Thoracic aorta (tissue), 2 donors: ENCODE measurements around the gene PLK1. TPM values are rescaled to one million over a fixed set of nuclear protein-coding genes. Genes with fewer than 3 reads are reported as not detected.

ENCODE experiments used
- ATAC-seq: fragments of 150-250 bp; one replicate; pipeline ENCODE4 v1.8.0; 2017; ENCODE audit warnings: low read depth; ENCODE audit not compliant: insufficient number of reproducible peaks, low FRiP score
- DNase-seq: peaks from one replicate; pipeline ENCODE4 v3.0.0-alpha.2; 2020; ENCODE audit warnings: low spot score
- H3K27ac ChIP-seq, 2 donors: fragments of 200-600 bp; sonication (generic); 1 replicate in 1 of 2; 2 replicates in 1 of 2; pipeline ENCODE4 v1.5.1; 2016; ENCODE audit warnings: mild to moderate bottlenecking in 2 of 2, moderate library complexity in 2 of 2
- H3K27me3 ChIP-seq: fragments of 200-600 bp; sonication (generic); replicated peaks from 2 replicates; pipeline ENCODE4 v1.6.0; 2016; ENCODE audit warnings: mild to moderate bottlenecking; ENCODE audit not compliant: insufficient read depth
- H3K36me3 ChIP-seq: fragments of 200-600 bp; sonication (generic); one replicate; pipeline ENCODE4 v1.5.1; 2016
- H3K4me1 ChIP-seq, 2 donors: fragments of 200-600 bp; sonication (generic); 1 replicate in 1 of 2; 2 replicates in 1 of 2; pipeline versions ENCODE4 v1.5.1 to v1.6.0; 2016; ENCODE audit warnings: low read depth in 2 of 2, mild to moderate bottlenecking in 1 of 2; ENCODE audit not compliant: control insufficient read depth in 1 of 2
- H3K4me3 ChIP-seq: fragments of 200-600 bp; sonication (generic); 2 replicates; pipeline ENCODE4 v1.5.1; 2016; ENCODE audit warnings: mild to moderate bottlenecking
- H3K9me3 ChIP-seq: fragments of 200-600 bp; sonication (generic); 2 replicates; pipeline ENCODE4 v1.5.1; 2016
- CTCF ChIP-seq: fragments of 200-600 bp; sonication (generic); IDR thresholded peaks from one replicate; pipeline ENCODE4 v1.5.1; 2019; ENCODE audit warnings: antibody characterized with exemption
- total RNA-seq, 2 donors: library from RNA; depleted of rRNA; stranded (reverse); fragments of >200 nt; gene quantifications; one replicate each; pipeline versions ENCODE4 v1.1.0 to v1.2.3, GENCODE V29; 2016

Gene PLK1
- total RNA-seq, 2 donors from 2014 or later: 1.2 to 7.2 TPM

- no peaks in the 10 kb centered on the region for H3K27me3 ChIP-seq
- no peak for ATAC-seq
These were observed 30.8 kb downstream of the PLK1 start for GRCh38 chr16:23709536-23709935.

GRCh38 chr16:23710008-23710407, 31.3 kb downstream of the PLK1 start:
- Histone ChIP-seq H3K27ac (no peak overlapping the region), H3K4me1 (no peaks in the 10 kb centered on the region), H3K36me3 (no peaks in the 10 kb centered on the region), H3K9me3 (peaks cover 8% of the 10 kb centered on the region), H3K4me3 (no peak overlapping the region), H3K27me3 (no peaks in the 10 kb centered on the region)
- no peak for DNase-seq
- no peak for ATAC-seq
- no peak for TF ChIP-seq CTCF

More at GRCh38 chr16:23709536-23709935, 30.8 kb downstream of the PLK1 start:
- no peak for TF ChIP-seq CTCF
- no peak overlapping the region for H3K4me3 ChIP-seq
- no peak overlapping the region for H3K27ac ChIP-seq
- H3K36me3 ChIP-seq: no peaks in the 10 kb centered on the region
- H3K4me1 ChIP-seq: no peaks in the 10 kb centered on the region
- peaks cover 8% of the 10 kb centered on the region for H3K9me3 ChIP-seq
- no peak for DNase-seq

GRCh38 chr16:23710504-23710903, 31.8 kb downstream of the PLK1 start:
- Histone ChIP-seq H3K36me3 (no peaks in the 10 kb centered on the region), H3K9me3 (peaks cover 8% of the 10 kb centered on the region), H3K4me3 (no peak overlapping the region), H3K4me1 (no peaks in the 10 kb centered on the region), H3K27ac (no peak overlapping the region), H3K27me3 (peaks cover under 1% of the 10 kb centered on the region)
- ATAC-seq (no peak), DNase-seq (no peak)
- TF ChIP-seq CTCF: no peak

GRCh38 chr16:23711785-23712184, 33.1 kb downstream of the PLK1 start:
- H3K4me1 ChIP-seq: no peaks in the 10 kb centered on the region
- DNase-seq: no peak
- no peak overlapping the region for H3K4me3 ChIP-seq
- TF ChIP-seq CTCF: no peak
- H3K27ac ChIP-seq: no peak overlapping the region
- ATAC-seq: no peak
- H3K9me3 ChIP-seq: peaks cover 8% of the 10 kb centered on the region
- no peaks in the 10 kb centered on the region for H3K36me3 ChIP-seq
- peaks cover 4% of the 10 kb centered on the region for H3K27me3 ChIP-seq

GRCh38 chr16:23712976-23713375, 34.3 kb downstream of the PLK1 start, which contains the start of gene ERN2:
Gene ERN2 (minus strand): TSS chr16:23713222. CDS start chr16:23713187, 35 bp downstream.
- H3K27ac ChIP-seq: no peak within 1 kb of the TSS
- H3K4me1 ChIP-seq: no peaks in the 10 kb centered on the region
- peaks cover 8% of the 10 kb centered on the region for H3K9me3 ChIP-seq
- no peaks in the 10 kb centered on the region for H3K36me3 ChIP-seq
- no peak within 1 kb of the TSS for H3K4me3 ChIP-seq
- peaks cover 4% of the 10 kb centered on the region for H3K27me3 ChIP-seq
- ATAC-seq: no peak
- no peak for TF ChIP-seq CTCF
- DNase-seq: no peak
